Measurements from ENCODE around the gene GRM8.

GRCh38 chr7:126838194-126838593, 414.5 kb downstream of the GRM8 start:
- TF ChIP-seq TAF1 (conservative IDR thresholded peaks at IDR 0.05) = no peak
- no peak for TF ChIP-seq CTCF (IDR thresholded peaks at IDR 0.05; ENCODE audit: low read depth, low read length, missing input control)
- TF ChIP-seq ZBTB33 (IDR thresholded peaks at IDR 0.05) = no peak
- no peak for TF ChIP-seq SP1 (IDR thresholded peaks at IDR 0.05)
